ENCODE data around the gene ASMTL.

ASMTL gene

GRCh38 chrX:1444561-1445500 lies 7.9 kb downstream of the ASMTL start:
- Histone ChIP-seq H3K4me3 (ENCODE audit: severe bottlenecking) (no peak overlapping the region), H3K4me1 (ENCODE audit: insufficient read depth, poor library complexity, severe bottlenecking) (no peaks in the 10 kb centered on the region), H3K27me3 (ENCODE audit: insufficient read depth, poor library complexity, severe bottlenecking) (no peaks in the 10 kb centered on the region), H3K36me3 (ENCODE audit: low read depth) (peaks cover 20% of the 10 kb centered on the region), H3K27ac (ENCODE audit: poor library complexity, severe bottlenecking) (no peak overlapping the region), H3K9me3 (ENCODE audit: severe bottlenecking) (no peaks in the 10 kb centered on the region)
- ATAC-seq (ENCODE audit: low read depth) (no peak), DNase-seq (ENCODE audit: low spot score) (peak; percentile 16)
- TF ChIP-seq CTCF (IDR thresholded peaks at IDR 0.05; ENCODE audit: poor library complexity, severe bottlenecking) = no peak

DNA sequence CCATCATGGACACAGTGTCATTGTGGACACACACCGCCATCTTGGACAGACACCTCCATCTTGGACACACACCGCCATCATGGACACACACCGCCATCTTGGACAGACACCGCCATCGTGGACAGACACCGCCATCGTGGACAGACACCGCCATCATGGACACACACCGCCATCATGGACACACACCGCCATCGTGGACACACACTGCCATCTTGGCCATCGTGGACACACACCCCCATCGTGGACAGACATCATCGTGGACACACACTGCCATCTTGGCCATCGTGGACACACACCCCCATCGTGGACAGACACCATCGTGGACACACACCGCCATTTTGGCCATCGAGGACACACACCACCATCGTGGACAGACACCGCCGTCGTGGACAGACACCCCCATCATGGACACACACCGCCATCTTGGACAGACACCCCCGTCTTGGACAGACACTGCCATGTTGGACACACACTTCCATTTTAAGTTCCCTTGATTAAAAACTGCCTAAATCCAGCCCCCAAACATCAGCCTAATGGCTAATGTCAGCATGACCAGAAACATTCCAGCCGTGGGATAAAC lies 9.1 kb downstream of the ASMTL start:
- Histone ChIP-seq H3K36me3 (ENCODE audit: low read depth) (peaks cover 23% of the 10 kb centered on the region), H3K4me3 (ENCODE audit: severe bottlenecking) (no peak overlapping the region), H3K9me3 (ENCODE audit: severe bottlenecking) (no peaks in the 10 kb centered on the region), H3K27ac (ENCODE audit: poor library complexity, severe bottlenecking) (no peak overlapping the region), H3K4me1 (ENCODE audit: insufficient read depth, poor library complexity, severe bottlenecking) (no peaks in the 10 kb centered on the region), H3K27me3 (ENCODE audit: insufficient read depth, poor library complexity, severe bottlenecking) (no peaks in the 10 kb centered on the region)
- ATAC-seq (ENCODE audit: low read depth) (no peak), DNase-seq (ENCODE audit: low spot score) (peak; percentile 32)
- TF ChIP-seq CTCF (IDR thresholded peaks at IDR 0.05; ENCODE audit: poor library complexity, severe bottlenecking) = no peak

DNA sequence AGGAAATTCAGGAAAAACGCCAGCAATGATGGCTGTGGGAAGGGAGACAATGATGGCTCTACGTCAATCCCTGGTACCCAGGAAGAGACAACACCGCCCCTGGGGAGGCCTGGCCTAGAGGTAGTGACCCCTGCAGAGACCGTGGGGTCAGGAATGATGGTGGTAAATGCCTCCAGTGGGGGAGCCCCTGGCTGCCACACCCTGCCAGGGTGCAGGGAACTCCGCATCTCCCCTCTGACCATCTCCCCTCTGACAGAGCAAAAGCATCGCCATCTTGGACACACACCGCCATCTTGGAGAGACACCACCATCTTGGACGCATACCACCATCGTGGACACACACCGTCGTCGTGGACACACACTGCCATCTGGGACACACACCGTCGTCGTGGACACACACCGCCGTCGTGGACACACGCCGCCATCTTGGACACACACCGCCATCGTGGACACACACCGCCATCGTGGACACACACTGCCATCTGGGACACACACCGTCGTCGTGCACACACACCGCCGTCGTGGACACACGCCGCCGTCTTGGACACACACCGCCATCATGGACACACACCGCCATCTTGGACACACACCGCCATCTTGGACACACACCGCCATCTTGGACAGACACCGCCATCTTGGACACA lies 9.9 kb downstream of the ASMTL start:
- no peaks in the 10 kb centered on the region for H3K9me3 ChIP-seq (ENCODE audit: severe bottlenecking)
- peaks cover 29% of the 10 kb centered on the region for H3K36me3 ChIP-seq (ENCODE audit: low read depth)
- ATAC-seq (ENCODE audit: low read depth) = no peak

DNA sequence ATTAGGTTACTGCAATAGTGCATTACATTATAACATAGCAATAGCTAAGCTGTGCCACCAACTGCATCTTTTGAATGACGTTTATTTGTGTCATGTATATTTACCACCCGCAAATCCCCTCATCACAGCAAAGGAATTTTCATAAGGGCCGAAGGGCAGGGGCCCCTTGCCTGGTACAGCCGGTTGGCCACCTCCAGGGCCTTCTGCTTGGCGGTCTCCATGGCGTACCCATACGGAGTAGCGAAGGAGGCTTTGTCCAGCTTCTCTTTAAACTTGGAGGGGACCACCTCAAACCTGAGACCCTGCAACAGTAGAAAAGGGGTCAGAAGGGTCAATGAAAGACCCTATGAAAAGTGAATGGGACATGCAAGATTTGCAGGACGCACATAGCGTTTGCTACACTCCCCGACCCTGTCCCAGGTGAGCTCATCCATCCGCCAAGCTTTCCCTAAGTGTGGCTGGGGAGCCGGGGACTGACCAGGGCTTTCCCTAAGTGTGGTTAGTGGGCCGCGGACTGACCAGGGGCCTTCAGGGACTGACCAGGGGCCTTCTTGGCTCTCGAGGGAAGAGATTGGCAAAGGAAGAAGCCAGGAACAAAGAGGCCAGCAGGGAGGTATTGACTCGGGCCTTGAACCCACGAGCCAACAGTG lies 10.6 kb downstream of the ASMTL start:
- Histone ChIP-seq H3K4me3 (ENCODE audit: severe bottlenecking) (no peak overlapping the region), H3K27ac (ENCODE audit: poor library complexity, severe bottlenecking) (no peak overlapping the region), H3K36me3 (ENCODE audit: low read depth) (peaks cover 33% of the 10 kb centered on the region), H3K4me1 (ENCODE audit: insufficient read depth, poor library complexity, severe bottlenecking) (no peaks in the 10 kb centered on the region), H3K27me3 (ENCODE audit: insufficient read depth, poor library complexity, severe bottlenecking) (no peaks in the 10 kb centered on the region), H3K9me3 (ENCODE audit: severe bottlenecking) (no peaks in the 10 kb centered on the region)
- no peak for TF ChIP-seq CTCF (IDR thresholded peaks at IDR 0.05; ENCODE audit: poor library complexity, severe bottlenecking)
- DNase-seq (ENCODE audit: low spot score) (peak; percentile 60), ATAC-seq (ENCODE audit: low read depth) (no peak; the same call in 2 of the 3 replicates)

More for the DNA sequence above, 9.9 kb downstream of the ASMTL start:
- Histone ChIP-seq H3K27ac (ENCODE audit: poor library complexity, severe bottlenecking) (no peak overlapping the region), H3K27me3 (ENCODE audit: insufficient read depth, poor library complexity, severe bottlenecking) (no peaks in the 10 kb centered on the region), H3K4me3 (ENCODE audit: severe bottlenecking) (no peak overlapping the region), H3K4me1 (ENCODE audit: insufficient read depth, poor library complexity, severe bottlenecking) (no peaks in the 10 kb centered on the region)
- no peak for TF ChIP-seq CTCF (IDR thresholded peaks at IDR 0.05; ENCODE audit: poor library complexity, severe bottlenecking)
- DNase-seq (ENCODE audit: low spot score) = peak; percentile 42
